ENCODE measurements around the gene KMT2C.

Gene KMT2C

DNA sequence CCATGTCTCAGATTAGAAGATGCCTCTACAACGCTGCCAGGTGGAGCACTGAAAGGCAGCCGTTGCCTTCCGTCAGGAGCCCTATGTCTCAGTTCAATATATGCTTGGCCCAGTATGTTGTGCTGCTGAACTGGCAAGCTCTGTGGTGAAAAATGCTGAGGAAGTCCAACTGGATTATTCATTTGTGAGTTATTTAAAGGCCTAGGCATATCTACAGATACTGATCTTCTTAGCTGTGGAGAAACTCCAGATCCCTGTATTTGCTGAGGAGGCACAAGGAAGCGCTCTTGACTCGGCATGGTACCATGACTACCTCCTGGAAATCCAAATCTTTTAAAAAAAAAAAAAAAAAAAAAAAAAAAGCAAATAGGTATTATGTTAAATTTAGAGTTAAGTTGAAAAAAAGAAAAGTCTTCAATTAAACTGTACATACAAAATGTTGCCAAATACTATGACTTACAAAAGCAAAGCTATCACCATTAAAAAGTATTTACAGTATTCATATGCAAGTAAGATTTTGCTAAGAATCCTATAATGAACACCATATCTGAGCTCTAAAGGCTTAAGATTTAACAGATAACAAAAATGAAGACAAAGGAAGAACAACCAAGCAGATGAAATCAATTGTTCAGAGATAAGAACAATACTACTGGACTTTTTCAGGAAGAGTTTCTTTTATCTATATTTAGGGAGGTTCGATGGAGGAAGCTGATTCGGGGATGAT lies 258.0 kb downstream of the KMT2C start:
- TF ChIP-seq, protein P1, sequence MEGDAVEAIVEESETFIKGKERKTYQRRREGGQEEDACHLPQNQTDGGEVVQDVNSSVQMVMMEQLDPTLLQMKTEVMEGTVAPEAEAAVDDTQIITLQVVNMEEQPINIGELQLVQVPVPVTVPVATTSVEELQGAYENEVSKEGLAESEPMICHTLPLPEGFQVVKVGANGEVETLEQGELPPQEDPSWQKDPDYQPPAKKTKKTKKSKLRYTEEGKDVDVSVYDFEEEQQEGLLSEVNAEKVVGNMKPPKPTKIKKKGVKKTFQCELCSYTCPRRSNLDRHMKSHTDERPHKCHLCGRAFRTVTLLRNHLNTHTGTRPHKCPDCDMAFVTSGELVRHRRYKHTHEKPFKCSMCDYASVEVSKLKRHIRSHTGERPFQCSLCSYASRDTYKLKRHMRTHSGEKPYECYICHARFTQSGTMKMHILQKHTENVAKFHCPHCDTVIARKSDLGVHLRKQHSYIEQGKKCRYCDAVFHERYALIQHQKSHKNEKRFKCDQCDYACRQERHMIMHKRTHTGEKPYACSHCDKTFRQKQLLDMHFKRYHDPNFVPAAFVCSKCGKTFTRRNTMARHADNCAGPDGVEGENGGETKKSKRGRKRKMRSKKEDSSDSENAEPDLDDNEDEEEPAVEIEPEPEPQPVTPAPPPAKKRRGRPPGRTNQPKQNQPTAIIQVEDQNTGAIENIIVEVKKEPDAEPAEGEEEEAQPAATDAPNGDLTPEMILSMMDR (IDR thresholded peaks at IDR 0.05; ENCODE audit: extremely low read depth, insufficient read depth, missing control alignments): no peak
- in situ Hi-C loops (cut with MboI; ENCODE audit: low pct_unique_long_range_greater_than_20kb, low sequenced_read_pairs, unreplicated experiment): no loop called here
- DNase-seq (ENCODE audit: low spot score): no peak

GRCh38 chr7:152176797-152177196 lies 259.0 kb downstream of the KMT2C start:
- in situ Hi-C loops (cut with MboI; ENCODE audit: low pct_unique_long_range_greater_than_20kb, low sequenced_read_pairs, unreplicated experiment): no loop called here
- TF ChIP-seq, protein P1 (IDR thresholded peaks at IDR 0.05; ENCODE audit: extremely low read depth, insufficient read depth, missing control alignments): no peak
- peak; percentile 30 for DNase-seq (ENCODE audit: low spot score)

GRCh38 chr7:152173372-152174070 lies 262.3 kb downstream of the KMT2C start:
- in situ Hi-C loops (cut with MboI; ENCODE audit: low pct_unique_long_range_greater_than_20kb, low sequenced_read_pairs, unreplicated experiment): no loop called here
- no peak for DNase-seq (ENCODE audit: low spot score)
- TF ChIP-seq, protein P1 (IDR thresholded peaks at IDR 0.05; ENCODE audit: extremely low read depth, insufficient read depth, missing control alignments): no peak

DNA sequence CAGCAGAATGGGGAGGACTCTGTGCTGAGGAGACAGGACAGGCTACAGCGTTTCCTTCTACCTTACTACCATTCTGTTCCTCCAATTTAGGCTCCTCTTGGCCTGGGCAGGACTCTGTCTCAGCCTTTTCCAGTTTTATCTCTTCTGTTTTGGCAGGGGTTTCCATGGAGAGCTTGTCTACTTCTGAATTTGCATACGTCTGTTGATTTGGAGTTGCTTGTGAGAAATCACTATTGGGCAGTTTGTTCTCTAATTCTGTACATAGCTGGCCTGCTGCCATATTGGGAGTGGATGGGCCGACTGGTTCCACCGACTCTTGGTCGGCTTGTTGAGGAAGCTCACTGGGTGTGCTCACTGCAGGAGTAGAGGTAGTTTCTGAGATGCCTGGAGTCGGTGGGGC lies 273.5 kb downstream of the KMT2C start:
- DNase-seq (ENCODE audit: low spot score): no peak
- in situ Hi-C loops (cut with MboI; ENCODE audit: low pct_unique_long_range_greater_than_20kb, low sequenced_read_pairs, unreplicated experiment): no loop called here

DNA sequence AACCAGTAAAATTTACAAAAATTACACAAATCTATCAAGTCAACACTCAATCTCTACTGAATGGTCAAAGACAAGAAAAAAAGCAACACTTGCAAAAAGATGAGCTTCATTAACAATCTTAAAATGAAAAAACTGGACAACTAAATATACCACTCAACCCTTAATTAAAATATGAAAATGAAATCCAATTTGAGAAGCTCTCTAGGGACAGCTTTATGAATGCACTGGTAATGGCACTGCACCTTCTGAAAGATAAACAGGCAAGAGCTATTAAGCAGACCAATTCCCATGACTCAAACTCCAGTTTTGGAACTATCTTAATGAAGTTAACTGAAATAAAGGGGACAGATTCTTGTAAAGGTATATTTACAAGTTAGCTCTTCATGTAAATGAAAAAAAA lies 274.6 kb downstream of the KMT2C start:
- in situ Hi-C loops (cut with MboI; ENCODE audit: low pct_unique_long_range_greater_than_20kb, low sequenced_read_pairs, unreplicated experiment): no loop called here
- TF ChIP-seq, protein P1 (IDR thresholded peaks at IDR 0.05; ENCODE audit: extremely low read depth, insufficient read depth, missing control alignments): no peak
- no peak for DNase-seq (ENCODE audit: low spot score)

More for the DNA sequence above, 273.5 kb downstream of the KMT2C start:
- TF ChIP-seq, protein P1 (IDR thresholded peaks at IDR 0.05; ENCODE audit: extremely low read depth, insufficient read depth, missing control alignments): no peak

GRCh38 chr7:152158801-152159587 lies 276.8 kb downstream of the KMT2C start:
- in situ Hi-C loops (cut with MboI; ENCODE audit: low pct_unique_long_range_greater_than_20kb, low sequenced_read_pairs, unreplicated experiment): no loop called here
- peak; percentile 61 for DNase-seq (ENCODE audit: low spot score)
- TF ChIP-seq, protein P1 (IDR thresholded peaks at IDR 0.05; ENCODE audit: extremely low read depth, insufficient read depth, missing control alignments): no peak

Data from GM13977 (cell line).